A673 (cell line): Measurements from ENCODE around the gene MRRF. TPM values are rescaled to one million over a fixed set of nuclear protein-coding genes. Genes with fewer than 3 reads are reported as not detected.

Experiments
- BruUV-seq: library from RNA; stranded (reverse); fragments of 400-500 nt; replicated peaks from 2 replicates; lab custom pipeline; 2021; lab: Mats Ljungman, UMichigan
- CTCF ChIA-PET: fragments of 300-600 bp; sonication (Branson Sonifier 250); formaldehyde crosslinking; loops from one replicate; lab custom pipeline; 2022; ENCODE audit warnings: antibody characterized with exemption; lab: Charles Lee
- POLR2A ChIA-PET: fragments of 300-600 bp; sonication (Branson Sonifier 250); formaldehyde crosslinking; loops from one replicate; lab custom pipeline; 2022; ENCODE audit warnings: antibody characterized with exemption; ENCODE audit not compliant: low non-redundant PET; lab: Charles Lee
- DNase-seq: peaks from one replicate; pipeline ENCODE4 v3.0.0-alpha.2; 2015; ENCODE audit warnings: low spot score
- H3K27ac ChIP-seq: fragments of 200-600 bp; sonication (generic); 2 replicates; pipeline ENCODE4 v1.5.1; 2016; ENCODE audit warnings: mixed run types, low read depth, mild to moderate bottlenecking, mixed read lengths, antibody characterized with exemption, low read length; ENCODE audit not compliant: poor library complexity, severe bottlenecking
- H3K27me3 ChIP-seq: fragments of 200-600 bp; sonication (generic); replicated peaks from 2 replicates; pipeline ENCODE4 v1.6.1; 2017; ENCODE audit warnings: mixed run types, low read depth, mild to moderate bottlenecking, mixed read lengths, antibody characterized with exemption, low read length; ENCODE audit not compliant: insufficient read depth, poor library complexity
- H3K36me3 ChIP-seq: fragments of 200-600 bp; sonication (generic); 2 replicates; pipeline ENCODE4 v1.6.1; 2016; ENCODE audit warnings: mixed run types, mild to moderate bottlenecking, mixed read lengths, antibody characterized with exemption, low read length; ENCODE audit not compliant: insufficient read depth, poor library complexity, severe bottlenecking
- H3K4me1 ChIP-seq: fragments of 200-600 bp; sonication (generic); 2 replicates; pipeline ENCODE4 v1.6.1; 2017; ENCODE audit warnings: mixed run types, mild to moderate bottlenecking, mixed read lengths, antibody characterized with exemption, low read length; ENCODE audit not compliant: insufficient read depth, poor library complexity, severe bottlenecking
- H3K4me3 ChIP-seq: fragments of 200-600 bp; sonication (generic); 2 replicates; pipeline ENCODE4 v1.5.1; 2016; ENCODE audit warnings: low read depth, mixed run types, mild to moderate bottlenecking, mixed read lengths, low read length; ENCODE audit not compliant: poor library complexity, severe bottlenecking
- H3K9me3 ChIP-seq: fragments of 200-600 bp; sonication (generic); 2 replicates; pipeline ENCODE4 v1.6.1; 2016; ENCODE audit warnings: mixed run types, low read depth, mild to moderate bottlenecking, mixed read lengths, antibody characterized with exemption, low read length; ENCODE audit not compliant: poor library complexity, severe bottlenecking
- EZH2 ChIP-seq: fragments of 200-600 bp; sonication (generic); IDR thresholded peaks from 2 replicates; pipeline ENCODE4 v1.6.1; 2017; ENCODE audit warnings: borderline replicate concordance, low read depth, mild to moderate bottlenecking, mixed read lengths, antibody characterized with exemption, low read length; ENCODE audit not compliant: poor library complexity, severe bottlenecking
- intact Hi-C: fragments of 100-400 bp; cut with micrococcal nuclease; formaldehyde crosslinking; loops from one replicate; pipeline ENCODE4 v1.10.0; 2022; ENCODE audit not compliant: unreplicated experiment
- total RNA-seq: library from RNA; stranded (reverse); gene quantifications from 2 replicates; pipeline ENCODE4 v1.2.3, GENCODE V29; 2021
- TF ChIP-seq, protein P1 (sequence below): fragments of 300-800, 200-600 bp; sonication (generic); conservative IDR thresholded peaks from 2 replicates; pipeline ENCODE4 v1.5.1; 2017; ENCODE audit warnings: low read depth, mild to moderate bottlenecking, antibody characterized with exemption, low read length, moderate library complexity, mixed read lengths

Gene MRRF
- total RNA-seq, 1 experiment from 2014 or later, result 44.9 TPM

DNA sequence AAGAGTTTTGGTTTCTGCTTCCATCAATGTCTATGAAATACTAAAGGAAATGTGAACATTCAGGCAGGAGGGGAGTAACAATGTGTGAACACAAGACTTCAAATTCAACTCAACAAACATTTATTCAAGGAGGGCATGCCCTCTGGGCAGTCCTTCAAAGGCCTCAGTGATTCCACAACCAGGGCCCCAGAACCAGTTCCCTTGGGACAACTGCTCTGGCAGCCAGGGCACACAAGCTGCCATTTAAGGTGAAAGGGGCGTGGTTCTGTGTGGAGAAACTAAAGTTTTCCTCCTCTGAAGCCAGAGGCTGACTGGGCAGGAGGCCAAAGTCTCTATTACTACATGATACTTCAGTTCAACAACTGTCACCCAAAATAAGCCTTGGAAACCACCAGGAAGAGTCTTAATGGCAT lies 3.2 kb upstream of the MRRF start:
- POLR2A ChIA-PET, result no interaction called here
- H3K27me3 ChIP-seq, result no peaks in the 10 kb centered on the region
- H3K4me1 ChIP-seq, result peaks cover 12% of the 10 kb centered on the region
- TF ChIP-seq EZH2, result no peak
- TF ChIP-seq, protein P1, sequence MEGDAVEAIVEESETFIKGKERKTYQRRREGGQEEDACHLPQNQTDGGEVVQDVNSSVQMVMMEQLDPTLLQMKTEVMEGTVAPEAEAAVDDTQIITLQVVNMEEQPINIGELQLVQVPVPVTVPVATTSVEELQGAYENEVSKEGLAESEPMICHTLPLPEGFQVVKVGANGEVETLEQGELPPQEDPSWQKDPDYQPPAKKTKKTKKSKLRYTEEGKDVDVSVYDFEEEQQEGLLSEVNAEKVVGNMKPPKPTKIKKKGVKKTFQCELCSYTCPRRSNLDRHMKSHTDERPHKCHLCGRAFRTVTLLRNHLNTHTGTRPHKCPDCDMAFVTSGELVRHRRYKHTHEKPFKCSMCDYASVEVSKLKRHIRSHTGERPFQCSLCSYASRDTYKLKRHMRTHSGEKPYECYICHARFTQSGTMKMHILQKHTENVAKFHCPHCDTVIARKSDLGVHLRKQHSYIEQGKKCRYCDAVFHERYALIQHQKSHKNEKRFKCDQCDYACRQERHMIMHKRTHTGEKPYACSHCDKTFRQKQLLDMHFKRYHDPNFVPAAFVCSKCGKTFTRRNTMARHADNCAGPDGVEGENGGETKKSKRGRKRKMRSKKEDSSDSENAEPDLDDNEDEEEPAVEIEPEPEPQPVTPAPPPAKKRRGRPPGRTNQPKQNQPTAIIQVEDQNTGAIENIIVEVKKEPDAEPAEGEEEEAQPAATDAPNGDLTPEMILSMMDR, result no peak
- intact Hi-C loops, result loop anchor here (10.0 kb wide), 1 partner anchor 107 kb away; the partner anchor contains the start of genes MORN5 and NDUFA8
- DNase-seq, result peak; percentile 64
- no peak overlapping the region for H3K27ac ChIP-seq
- CTCF ChIA-PET, result no interaction called here
- no peaks in the 10 kb centered on the region for H3K9me3 ChIP-seq
- H3K4me3 ChIP-seq, result no peak overlapping the region
- peaks cover 20% of the 10 kb centered on the region for H3K36me3 ChIP-seq
- BruUV-seq, result no TSS peak

DNA sequence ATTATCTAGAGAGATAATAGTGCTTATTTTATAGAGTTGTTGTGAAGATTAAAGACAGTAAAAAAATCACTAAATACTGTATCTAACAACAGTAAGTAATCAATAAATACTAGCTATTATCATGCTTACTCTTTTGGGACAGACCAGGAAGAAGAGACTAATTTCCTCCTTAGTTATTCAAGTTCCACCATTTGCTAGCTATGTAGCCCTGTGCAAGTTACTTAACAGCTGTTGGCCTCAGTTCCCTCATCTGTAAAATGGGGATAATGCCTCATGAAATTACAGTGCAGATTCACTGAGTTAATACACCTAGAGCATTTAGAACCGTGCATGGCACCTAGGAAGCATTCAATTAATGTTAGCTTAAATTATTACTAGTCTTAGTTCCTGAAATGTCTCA lies 2.6 kb upstream of the MRRF start:
- BruUV-seq, result no TSS peak
- no peak for DNase-seq
- TF ChIP-seq EZH2, result no peak
- TF ChIP-seq, protein P1, result no peak
- POLR2A ChIA-PET, result no interaction called here
- Histone ChIP-seq H3K4me1 (peaks cover 12% of the 10 kb centered on the region), H3K27ac (no peak overlapping the region), H3K27me3 (no peaks in the 10 kb centered on the region), H3K9me3 (no peaks in the 10 kb centered on the region), H3K36me3 (peaks cover 20% of the 10 kb centered on the region), H3K4me3 (no peak overlapping the region)
- CTCF ChIA-PET, result no interaction called here
- intact Hi-C loops, result loop anchor here (10.0 kb wide), 1 partner anchor 107 kb away; the partner anchor contains the start of genes MORN5 and NDUFA8

- intact Hi-C loops, result loop anchor here (10.0 kb wide), 1 partner anchor 109 kb away; the partner anchor contains the start of genes MORN5 and NDUFA8
- Histone ChIP-seq H3K27me3 (no peaks in the 10 kb centered on the region), H3K4me3 (peak overlapping the region; percentile 89), H3K9me3 (no peaks in the 10 kb centered on the region), H3K36me3 (peaks cover 13% of the 10 kb centered on the region), H3K4me1 (peaks cover 12% of the 10 kb centered on the region), H3K27ac (peak overlapping the region; percentile 92)
- ChIA-PET CTCF (no interaction called here), POLR2A (no interaction called here)
- DNase-seq, result no peak
- BruUV-seq, result no TSS peak
- TF ChIP-seq EZH2, result no peak
- TF ChIP-seq, protein P1, result no peak
These were observed 858 bp upstream of the MRRF start for GRCh38 chr9:122263699-122264349.
